Ishikawa (cell line): ENCODE results near the gene FOXP1.

Experiments
- CEBPB ChIP-seq: IDR thresholded peaks from 2 replicates; pipeline ENCODE4 v1.6.1; 2012
- CREB1 ChIP-seq: IDR thresholded peaks from 2 replicates; pipeline ENCODE4 v1.6.1; 2012; ENCODE audit warnings: low read depth
- EGR1 ChIP-seq: IDR thresholded peaks from 2 replicates; pipeline ENCODE4 v1.6.1; 2012
- EP300 ChIP-seq: IDR thresholded peaks from 2 replicates; pipeline ENCODE4 v1.6.1; 2012; ENCODE audit warnings: borderline replicate concordance
- FOXM1 ChIP-seq: IDR thresholded peaks from 2 replicates; pipeline ENCODE4 v1.6.1; 2012; ENCODE audit warnings: low read depth, borderline replicate concordance
- MAX ChIP-seq: IDR thresholded peaks from 2 replicates; pipeline ENCODE4 v1.6.1; 2012
- NFIC ChIP-seq: IDR thresholded peaks from 2 replicates; pipeline ENCODE4 v1.6.1; 2012
- RAD21 ChIP-seq: IDR thresholded peaks from 2 replicates; pipeline ENCODE4 v1.6.1; 2012; ENCODE audit warnings: low read depth
- TAF1 ChIP-seq: IDR thresholded peaks from 2 replicates; pipeline ENCODE4 v1.6.1; 2012; ENCODE audit warnings: low read depth, mild to moderate bottlenecking
- TCF12 ChIP-seq: IDR thresholded peaks from 2 replicates; pipeline ENCODE4 v1.6.1; 2012; ENCODE audit warnings: low read depth
- TEAD4 ChIP-seq: IDR thresholded peaks from 2 replicates; pipeline ENCODE4 v1.6.1; 2012
- YY1 ChIP-seq: IDR thresholded peaks from 2 replicates; pipeline ENCODE4 v1.6.1; 2012; ENCODE audit warnings: low read depth
- ZBTB7A ChIP-seq: IDR thresholded peaks from 2 replicates; pipeline ENCODE4 v1.6.1; 2012; ENCODE audit warnings: low read depth
- TF ChIP-seq, protein P1 (sequence below): IDR thresholded peaks from 2 replicates; pipeline ENCODE4 v1.6.1; 2012
- TF ChIP-seq, protein P2 (sequence below): IDR thresholded peaks from 2 replicates; pipeline ENCODE4 v1.6.1; 2012; ENCODE audit warnings: low read depth, mild to moderate bottlenecking

Gene FOXP1

GRCh38 chr3:71203727-71204488, 379.6 kb downstream of the FOXP1 start:
- TF ChIP-seq RAD21 (no peak), FOXM1 (no peak), MAX (no peak), CREB1 (no peak), CEBPB (no peak), EGR1 (no peak), YY1 (no peak), ZBTB7A (no peak), TCF12 (no peak), NFIC (no peak), EP300 (no peak), TEAD4 (no peak), TAF1 (no peak)
- TF ChIP-seq, protein P1, sequence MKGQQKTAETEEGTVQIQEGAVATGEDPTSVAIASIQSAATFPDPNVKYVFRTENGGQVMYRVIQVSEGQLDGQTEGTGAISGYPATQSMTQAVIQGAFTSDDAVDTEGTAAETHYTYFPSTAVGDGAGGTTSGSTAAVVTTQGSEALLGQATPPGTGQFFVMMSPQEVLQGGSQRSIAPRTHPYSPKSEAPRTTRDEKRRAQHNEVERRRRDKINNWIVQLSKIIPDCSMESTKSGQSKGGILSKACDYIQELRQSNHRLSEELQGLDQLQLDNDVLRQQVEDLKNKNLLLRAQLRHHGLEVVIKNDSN: no peak
- TF ChIP-seq, protein P2, sequence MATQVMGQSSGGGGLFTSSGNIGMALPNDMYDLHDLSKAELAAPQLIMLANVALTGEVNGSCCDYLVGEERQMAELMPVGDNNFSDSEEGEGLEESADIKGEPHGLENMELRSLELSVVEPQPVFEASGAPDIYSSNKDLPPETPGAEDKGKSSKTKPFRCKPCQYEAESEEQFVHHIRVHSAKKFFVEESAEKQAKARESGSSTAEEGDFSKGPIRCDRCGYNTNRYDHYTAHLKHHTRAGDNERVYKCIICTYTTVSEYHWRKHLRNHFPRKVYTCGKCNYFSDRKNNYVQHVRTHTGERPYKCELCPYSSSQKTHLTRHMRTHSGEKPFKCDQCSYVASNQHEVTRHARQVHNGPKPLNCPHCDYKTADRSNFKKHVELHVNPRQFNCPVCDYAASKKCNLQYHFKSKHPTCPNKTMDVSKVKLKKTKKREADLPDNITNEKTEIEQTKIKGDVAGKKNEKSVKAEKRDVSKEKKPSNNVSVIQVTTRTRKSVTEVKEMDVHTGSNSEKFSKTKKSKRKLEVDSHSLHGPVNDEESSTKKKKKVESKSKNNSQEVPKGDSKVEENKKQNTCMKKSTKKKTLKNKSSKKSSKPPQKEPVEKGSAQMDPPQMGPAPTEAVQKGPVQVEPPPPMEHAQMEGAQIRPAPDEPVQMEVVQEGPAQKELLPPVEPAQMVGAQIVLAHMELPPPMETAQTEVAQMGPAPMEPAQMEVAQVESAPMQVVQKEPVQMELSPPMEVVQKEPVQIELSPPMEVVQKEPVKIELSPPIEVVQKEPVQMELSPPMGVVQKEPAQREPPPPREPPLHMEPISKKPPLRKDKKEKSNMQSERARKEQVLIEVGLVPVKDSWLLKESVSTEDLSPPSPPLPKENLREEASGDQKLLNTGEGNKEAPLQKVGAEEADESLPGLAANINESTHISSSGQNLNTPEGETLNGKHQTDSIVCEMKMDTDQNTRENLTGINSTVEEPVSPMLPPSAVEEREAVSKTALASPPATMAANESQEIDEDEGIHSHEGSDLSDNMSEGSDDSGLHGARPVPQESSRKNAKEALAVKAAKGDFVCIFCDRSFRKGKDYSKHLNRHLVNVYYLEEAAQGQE: no peak

DNA sequence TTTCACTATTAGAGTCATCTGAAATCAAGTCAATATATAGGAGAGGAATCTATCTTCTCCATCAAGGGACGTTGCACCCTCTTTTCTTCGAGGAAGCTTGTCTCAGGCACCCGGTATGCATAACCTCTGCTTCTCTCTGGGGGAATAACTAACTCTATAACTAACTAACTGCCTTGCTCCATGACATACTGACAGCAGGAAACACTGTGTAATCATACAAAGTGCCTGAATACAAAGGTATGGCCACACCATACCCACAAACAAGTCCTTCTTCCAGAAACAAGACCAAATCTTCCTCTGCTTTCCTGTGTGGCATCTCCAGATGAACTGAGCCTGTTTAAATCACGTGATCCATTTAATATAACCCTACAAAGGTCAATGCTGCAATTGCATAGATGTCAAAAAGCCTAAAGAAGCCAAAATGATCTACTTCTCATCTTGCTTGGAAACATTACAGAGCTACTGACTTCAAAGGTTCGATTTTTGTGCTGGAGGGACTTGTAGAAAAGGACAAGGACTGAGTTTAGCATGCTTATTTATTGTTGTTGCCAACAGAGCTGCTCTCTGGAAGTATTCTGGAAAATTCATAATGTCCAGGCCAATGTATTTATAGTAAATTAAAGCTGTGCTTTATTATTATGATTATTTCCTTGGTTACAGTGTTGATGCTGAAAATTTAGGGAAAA, 380.5 kb downstream of the FOXP1 start:
- no peak for TF ChIP-seq TCF12
- no peak for TF ChIP-seq TEAD4
- no peak for TF ChIP-seq CREB1
- TF ChIP-seq CEBPB: no peak
- TF ChIP-seq YY1: no peak
- TF ChIP-seq MAX: no peak
- TF ChIP-seq RAD21: no peak
- TF ChIP-seq FOXM1: no peak
- TF ChIP-seq EP300: no peak
- TF ChIP-seq TAF1: no peak
- no peak for TF ChIP-seq NFIC
- TF ChIP-seq EGR1: no peak
- TF ChIP-seq, protein P2: no peak
- no peak for TF ChIP-seq ZBTB7A

- TF ChIP-seq EP300 (no peak), FOXM1 (no peak), CEBPB (no peak), MAX (no peak), TEAD4 (no peak), RAD21 (no peak), TAF1 (no peak), EGR1 (no peak), ZBTB7A (no peak), NFIC (no peak), YY1 (no peak), TCF12 (no peak), CREB1 (no peak)
- TF ChIP-seq, protein P1: no peak
- TF ChIP-seq, protein P2: no peak
Observed at GRCh38 chr3:71201939-71202338, 381.6 kb downstream of the FOXP1 start.
